Endometrial microvascular endothelial cells (primary cell): ENCODE results near the gene DLEC1. TPM values are rescaled to one million over a fixed set of nuclear protein-coding genes. Genes with fewer than 3 reads are reported as not detected.
"Not testable (repeated sequence)": the region's sequence is repeated elsewhere in the genome, so short reads cannot be mapped to it uniquely, and the experiment has no call there.

Source experiments
- in situ Hi-C: cut with HindIII; loops from 2 replicates; pipeline ENCODE4 v1.10.0; 2017; ENCODE audit warnings: low sequenced_read_pairs, low pct_unique_long_range_greater_than_20kb; ENCODE audit errors: inconsistent ontology term
- total RNA-seq: library from RNA; depleted of rRNA; stranded (reverse); fragments of >200 nt; gene quantifications from one replicate; pipeline ENCODE4 v1.2.3, GENCODE V29; 2015; ENCODE audit errors: inconsistent ontology term

DLEC1 gene
- total RNA-seq, 1 donor from 2014 or later: not detected

DNA sequence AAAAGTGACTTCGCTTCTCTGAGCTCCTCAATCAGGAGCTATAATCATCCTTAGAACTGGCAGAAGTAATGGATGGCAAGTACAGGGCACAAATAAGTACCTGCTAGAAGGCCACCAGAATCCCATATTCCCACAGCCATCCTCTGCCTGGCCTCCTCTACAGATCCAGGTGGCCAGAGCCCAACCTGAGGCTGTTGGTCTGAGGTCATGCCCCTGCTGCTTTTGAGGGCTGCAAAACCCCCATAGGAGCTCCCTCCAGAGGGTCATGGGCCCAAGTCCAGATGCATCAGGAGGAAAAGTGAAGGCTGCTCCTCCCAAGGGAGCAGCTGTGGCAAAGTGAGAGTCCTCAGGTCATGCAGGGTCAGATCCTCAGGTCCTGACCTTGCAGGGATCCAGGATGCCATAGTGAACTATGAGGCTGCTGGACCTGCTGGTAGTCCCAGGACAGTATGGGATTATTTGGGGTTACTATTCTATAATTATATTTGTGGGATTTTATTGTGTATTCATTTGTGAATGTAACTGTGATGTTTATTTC, 6.6 kb upstream of the DLEC1 start:
- in situ Hi-C loops: no loop called here

DNA sequence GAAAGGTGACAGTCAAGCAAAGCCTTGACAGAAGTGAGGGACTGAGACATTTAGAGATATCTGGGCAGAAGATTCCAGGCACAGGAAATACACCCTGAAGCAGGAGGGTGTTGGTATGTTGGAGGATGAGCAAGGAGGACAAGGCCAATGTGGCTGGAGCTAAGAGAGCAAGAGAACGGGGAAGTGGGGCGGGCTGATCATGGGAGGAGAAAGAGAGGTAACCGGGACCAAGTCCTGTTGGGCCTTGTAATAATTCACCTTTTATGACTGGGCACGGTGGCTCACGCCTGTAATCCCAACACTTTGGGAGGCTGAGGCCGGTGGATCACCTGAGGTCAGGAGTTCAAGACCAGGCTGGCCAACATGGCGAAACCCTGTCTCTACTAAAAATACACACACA, 5.4 kb upstream of the DLEC1 start:
- in situ Hi-C loops: not testable (repeated sequence)

DNA sequence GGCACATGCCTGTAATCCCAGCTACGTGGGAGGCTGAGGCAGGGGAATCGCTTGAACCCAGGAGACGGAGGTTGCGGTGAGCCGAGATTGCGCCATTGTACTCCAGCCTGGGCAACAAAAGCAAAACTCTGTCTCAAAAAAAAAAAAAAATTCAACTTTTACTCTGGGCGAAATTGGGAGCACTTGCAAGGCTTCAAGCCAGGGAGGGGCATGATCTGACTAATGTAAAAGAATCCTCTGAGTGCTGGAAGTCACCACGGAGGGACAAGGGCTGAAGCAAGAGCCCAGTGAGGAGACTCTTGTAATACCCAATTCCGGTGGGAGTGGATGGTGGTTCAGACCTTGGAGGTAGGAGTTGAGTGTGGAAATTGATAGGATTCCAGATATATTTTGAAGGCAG, 4.7 kb upstream of the DLEC1 start:
- in situ Hi-C loops: not testable (repeated sequence)

DNA sequence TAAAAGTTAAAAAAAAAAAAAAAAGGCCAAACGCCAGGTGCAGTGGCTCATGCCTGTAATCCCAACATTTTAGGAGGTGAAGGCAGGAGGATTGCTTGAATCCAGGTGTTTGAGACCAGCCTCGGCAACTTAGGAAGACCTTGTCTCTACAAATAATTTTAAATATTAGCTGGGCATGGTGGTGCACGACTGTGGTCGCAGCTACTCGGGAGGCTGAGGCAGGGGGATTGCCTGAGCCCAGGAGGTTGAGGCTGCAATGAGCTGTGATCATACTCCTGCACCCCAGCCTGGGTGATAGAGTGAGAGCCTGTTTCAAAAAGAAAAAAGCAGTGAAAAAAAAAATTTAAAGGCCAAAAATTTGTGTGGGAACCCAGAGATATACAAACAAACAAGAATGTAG, 2.7 kb upstream of the DLEC1 start:
- in situ Hi-C loops: no loop called here

DNA sequence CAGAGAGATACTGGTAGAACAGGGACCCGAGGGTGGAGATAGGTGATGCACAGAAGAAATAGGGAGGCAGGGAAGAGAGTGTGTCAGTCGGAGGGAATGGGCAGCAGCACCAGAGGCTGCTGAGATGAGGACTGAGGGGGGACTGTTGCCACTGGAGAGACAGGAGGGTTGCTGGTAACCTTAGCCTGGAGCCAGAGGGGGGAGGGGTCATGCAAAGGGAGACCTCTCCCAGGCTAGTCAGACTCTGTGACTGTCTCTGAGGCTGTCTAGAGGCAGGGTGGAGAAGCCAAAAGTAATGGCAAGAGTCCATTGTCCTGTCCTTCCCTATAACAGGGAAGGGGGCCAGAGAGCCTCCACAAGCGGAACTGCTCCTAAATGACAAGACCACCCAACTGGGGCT, 2.1 kb upstream of the DLEC1 start:
- in situ Hi-C loops: no loop called here

DNA sequence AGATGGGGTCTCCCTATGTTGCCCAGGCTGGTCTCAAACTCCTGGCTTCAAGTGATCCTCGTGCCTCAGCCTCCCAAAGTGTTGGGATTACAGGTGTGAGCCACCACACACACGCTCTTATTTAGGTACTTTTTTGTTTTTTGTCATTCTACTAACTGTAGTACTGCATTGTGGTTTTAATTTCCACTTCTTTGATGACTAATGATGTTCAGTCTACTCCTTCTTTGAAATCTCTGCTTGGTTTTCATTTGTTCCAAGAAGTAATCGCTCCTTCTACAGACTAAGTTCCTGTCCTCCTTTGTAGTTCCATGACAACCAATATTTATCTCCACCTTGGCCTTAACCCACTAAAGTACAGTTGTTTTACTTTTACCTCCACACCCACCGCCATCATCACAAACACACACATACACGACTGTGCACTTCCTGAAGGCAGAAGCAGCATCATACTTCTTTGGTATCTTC, 529 bp upstream of the DLEC1 start:
- in situ Hi-C loops: no loop called here

DNA sequence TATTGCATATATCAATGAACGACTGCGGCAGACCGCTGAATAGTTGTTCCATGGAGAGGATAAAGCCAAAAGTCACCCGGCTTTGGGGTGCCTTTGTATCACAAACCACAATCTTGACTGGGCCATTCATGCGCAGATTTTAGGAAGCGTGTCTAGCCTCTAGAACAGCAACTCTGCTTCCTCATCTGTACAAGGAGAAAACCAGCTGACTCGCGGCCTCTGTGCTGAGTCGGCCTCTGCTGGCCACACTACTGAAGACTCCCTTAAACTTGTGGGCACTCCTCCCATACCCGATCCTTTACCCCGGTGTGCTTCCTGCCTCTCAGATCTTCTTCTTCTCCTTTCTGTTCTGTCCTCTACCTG, 872 bp downstream of the DLEC1 start:
- in situ Hi-C loops: no loop called here

DNA sequence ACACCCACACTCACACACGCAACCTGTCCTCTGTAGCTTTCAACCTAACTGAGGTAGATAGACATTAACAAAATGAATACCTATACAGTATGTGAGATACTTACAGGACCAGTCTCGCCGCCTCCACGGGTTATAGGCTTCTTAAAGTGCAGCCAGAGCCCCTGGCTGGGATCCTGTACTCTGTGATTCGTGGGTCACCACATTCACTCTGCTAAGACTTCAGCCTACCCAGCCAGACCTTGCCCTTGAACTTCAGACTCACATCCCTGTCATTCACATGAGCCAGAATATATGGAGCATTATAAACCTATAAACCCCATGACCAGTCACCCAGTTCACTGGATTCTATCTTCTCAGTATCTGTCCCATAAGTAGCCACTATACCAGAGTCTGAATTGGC, 1.4 kb downstream of the DLEC1 start:
- in situ Hi-C loops: no loop called here

DNA sequence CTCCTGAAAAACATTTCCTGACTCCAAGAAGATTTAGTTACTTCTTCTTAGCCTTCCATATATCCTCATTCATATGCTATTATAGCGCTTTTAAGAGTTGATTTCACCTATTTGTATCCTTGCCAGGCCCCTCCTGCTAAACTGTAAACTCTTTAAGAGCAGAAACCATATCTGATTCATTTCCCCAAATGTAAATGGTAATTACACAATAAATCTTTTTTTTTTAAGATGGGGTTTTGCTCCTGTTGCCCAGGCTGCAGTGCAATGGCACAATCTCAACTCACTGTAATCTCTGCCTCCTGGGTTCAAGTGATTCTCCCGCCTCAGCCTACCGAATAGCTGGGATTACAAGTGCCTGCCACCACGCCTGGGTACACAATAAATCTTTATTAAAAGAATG, 4.5 kb downstream of the DLEC1 start:
- in situ Hi-C loops: no loop called here

DNA sequence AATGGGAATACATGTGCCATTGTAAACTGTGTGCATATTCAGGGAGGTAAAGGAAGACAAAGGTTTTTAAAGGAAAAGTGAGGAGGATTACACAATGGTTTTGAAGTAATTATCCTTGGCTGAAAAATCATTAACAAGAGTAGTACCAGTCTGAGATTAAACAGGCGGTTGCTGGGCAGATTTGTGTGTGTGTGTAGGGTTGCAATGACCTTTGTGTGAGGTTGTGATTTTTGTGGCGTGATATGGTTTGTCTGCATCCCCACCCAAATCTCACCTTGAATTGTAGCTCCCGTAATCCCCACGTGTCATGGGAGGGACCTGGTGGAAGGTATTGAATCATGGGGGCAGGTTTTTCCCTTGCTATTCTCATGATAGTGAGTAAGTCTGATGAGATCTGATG, 7.0 kb downstream of the DLEC1 start:
- in situ Hi-C loops: no loop called here

DNA sequence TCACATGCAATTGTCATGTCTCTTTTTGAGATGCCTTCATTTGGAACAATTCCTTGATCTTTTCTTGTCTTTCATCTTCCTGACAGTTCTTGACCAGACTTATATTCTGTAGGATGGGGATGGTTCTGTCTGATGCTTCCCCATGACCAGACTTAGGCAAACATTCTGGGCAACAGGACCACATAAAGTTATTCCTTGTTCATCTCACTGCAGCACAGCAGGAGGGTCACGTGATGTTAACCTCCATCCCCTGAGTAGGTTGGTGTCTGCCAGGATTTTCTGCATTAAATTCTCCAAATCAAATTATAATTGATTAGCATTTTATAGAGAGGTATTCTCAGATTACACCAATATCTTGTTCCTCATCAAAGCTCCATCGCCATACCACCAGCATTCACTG, 7.8 kb downstream of the DLEC1 start:
- in situ Hi-C loops: no loop called here

DNA sequence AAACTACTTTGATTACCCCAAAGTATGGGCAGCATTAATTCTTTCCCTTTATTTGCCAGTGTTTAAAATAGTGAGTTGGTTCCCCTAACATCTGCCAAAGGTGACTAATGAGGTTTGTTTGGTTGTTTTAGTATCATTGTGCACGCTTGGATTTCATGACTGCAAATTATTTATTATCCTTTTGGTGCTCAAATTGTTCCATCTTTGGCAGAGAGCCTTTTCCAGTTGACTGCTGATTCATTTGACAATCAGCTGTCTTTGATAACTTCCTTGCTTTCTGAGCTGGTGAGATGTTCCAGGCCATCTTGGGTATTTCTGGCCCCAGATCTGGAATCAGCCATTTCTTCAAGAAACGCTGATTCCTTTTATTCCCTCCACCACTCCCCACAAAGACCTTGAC, 8.9 kb downstream of the DLEC1 start:
- in situ Hi-C loops: no loop called here

DNA sequence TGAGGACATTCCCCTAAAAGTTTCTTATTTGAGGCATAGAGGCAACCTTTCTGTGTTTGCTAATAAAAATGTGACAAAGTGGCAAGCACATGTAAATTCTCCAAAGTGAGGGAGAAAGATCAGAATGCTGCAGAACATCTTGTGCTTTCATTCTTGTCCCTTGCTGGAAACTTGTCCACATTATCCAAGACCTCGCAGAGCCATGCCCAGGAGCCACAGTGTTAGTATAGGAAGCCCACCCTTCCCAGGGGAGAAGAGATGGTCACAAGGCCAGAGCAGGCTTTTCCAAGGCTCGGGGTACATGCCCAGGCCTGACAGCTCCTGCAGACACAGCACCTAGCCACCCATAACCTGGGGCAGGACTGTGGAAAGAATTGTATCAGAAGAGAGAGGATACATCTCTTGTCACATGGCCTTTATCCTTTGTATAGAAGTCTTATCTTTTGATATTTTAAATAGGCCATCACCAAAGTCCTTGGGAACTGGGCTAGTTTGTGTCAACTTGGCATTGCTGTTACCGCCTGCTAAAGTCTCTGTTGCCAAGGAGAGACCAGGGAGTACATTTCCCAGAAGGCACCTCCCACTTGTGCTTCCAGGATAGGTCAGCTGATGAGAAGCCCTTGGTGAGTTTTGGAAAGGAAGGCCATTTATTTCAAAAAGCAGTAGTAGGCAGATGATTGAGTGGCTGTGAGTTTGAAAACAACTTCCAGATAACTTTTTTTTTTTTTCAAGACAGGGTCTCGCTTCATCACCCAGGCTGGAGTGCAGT, 10.5 kb downstream of the DLEC1 start:
- in situ Hi-C loops: no loop called here

DNA sequence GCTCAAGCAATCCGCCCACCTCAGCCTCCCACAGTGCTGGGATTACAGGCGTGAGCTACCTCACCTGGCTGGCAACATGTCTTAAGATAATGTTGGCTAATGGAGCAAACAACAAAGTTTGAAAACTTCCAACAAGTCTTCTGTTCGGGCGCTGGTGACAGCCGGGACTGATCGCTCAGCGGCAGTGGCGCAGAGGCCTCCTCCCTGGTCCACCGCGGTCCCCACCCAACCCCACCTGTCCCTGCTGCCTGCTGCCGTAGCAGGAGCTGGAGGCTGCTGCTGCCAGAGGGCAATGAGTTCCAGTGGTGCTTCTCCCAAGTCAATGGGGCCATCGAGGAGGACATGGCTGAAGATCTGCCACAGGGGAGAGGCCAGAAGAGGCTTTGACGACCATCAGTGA, 12.1 kb downstream of the DLEC1 start:
- in situ Hi-C loops: no loop called here

DNA sequence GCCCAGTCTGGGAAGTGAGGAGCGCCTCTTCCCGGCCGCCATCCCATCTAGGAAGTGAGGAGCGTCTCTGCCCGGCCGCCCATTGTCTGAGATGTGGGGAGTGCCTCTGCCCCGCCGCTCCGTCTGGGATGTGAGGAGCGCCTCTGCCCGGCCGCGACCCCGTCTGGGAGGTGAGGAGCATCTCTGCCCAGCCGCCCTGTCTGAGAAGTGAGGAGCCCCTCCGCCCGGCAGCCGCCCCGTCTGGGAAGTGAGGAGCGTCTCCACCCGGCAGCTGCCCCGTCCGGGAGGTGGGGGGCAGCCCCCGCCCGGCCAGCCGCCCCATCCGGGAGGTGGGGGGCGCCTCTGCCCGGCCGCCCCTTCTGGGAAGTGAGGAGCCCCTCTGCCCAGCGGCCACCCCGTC, 14.3 kb downstream of the DLEC1 start:
- in situ Hi-C loops: not testable (repeated sequence)

DNA sequence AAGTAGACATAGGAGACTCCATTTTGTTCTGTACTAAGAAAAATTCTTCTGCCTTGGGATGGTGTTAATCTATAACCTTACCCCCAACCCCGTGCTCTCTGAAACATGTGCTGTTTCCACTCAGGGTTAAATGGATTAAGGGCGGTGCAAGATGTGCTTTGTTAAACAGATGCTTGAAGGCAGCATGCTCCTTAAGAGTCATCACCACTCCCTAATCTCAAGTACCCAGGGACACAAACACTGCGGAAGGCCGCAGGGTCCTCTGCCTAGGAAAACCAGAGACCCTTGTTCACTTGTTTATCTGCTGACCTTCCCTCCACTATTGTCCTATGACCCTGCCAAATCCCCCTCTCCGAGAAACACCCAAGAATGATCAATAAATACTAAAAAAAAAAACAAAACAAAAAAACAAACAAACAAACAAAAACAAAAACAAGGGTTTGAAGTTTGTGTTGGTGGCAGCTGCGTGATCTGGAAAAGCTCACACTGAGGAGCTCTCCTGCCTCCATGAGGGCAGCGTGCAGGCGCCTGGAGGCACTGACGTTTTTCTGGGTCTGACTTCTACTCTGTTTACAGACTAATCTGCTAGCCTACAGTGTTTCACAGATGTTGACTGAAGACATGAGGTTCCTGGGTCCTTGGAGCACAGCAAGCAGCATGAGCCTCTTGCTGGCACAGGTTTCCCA, 14.9 kb downstream of the DLEC1 start:
- in situ Hi-C loops: not testable (repeated sequence)

DNA sequence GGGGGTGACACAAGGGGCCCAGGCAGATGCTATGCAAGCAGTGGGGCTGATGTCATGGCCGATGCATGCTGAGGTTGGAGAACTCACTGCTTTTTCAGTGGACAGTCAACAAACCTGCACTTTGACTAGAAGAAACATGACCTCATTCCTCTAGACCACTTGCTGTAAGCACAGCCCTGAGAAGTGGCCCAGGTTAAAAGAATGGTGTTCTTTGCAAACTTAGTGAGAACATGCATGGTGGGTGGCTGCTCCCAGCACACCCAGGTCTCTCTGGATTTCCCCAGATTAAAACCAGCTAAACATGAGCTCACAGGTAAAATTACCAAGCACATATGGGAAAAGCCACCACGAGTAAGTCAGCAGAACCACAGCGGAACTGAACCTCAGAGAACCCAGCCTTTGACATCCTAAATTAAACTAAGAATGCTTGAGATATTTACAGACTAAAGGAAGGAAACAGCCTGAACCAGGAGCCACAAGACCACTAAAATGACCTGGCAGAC, 15.5 kb downstream of the DLEC1 start:
- in situ Hi-C loops: no loop called here

DNA sequence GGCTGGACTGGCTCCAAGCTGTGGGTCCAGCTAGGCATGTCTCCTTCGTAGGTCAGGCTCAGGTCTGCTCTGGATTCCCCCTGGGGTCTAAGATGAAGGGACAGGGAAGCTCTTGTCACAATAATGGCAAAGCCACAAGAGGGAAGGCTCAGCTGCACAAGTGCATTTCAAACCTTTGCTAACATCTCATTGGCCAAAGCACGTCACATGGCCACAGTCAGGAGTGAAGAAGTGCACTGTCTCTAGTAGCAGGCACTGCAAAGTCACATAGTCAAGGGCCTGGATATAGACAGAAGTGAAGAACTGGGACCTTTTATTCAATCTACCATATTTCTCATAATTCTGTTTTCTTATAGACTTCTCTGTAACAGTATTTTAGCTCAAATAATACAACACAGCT, 20.1 kb downstream of the DLEC1 start:
- in situ Hi-C loops: no loop called here

DNA sequence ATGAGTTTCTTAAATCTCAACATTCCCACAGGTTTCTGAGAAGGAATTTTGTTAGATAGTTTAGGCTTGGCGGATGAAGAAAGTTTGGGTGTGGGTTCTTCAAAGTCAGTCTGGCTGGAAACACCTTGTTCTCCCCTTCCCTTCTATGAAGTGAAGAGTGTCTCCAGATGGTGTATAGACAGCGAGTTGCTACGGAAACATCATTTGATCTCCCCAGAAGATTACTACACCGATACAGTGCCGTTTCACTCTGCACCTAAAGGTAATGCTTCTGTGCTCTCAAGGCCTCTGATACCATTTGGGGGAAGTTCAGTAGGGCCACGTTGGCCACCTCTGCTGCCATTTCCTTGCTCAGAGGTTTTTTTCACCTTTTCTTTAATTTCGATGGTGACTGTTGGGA, 20.6 kb downstream of the DLEC1 start:
- in situ Hi-C loops: no loop called here

DNA sequence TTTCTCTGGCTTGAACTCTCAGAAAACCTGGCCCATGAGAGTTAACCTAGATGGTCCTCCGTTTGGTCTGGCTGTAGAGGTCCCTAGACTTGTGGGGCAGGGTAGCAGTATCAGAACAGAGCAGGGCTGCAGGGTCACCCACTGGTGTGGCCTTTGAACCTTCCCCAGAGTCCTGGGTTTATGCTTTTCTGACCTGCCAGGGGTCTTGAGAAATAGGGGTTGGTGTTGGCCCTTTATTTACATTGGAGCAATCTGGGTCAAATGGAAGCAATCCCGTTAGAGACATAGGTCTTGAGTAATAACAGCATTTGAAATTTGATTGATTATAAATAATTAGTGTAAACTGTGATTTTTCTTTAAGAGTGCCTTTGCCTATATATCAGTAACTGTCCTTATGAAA, 23.8 kb downstream of the DLEC1 start:
- in situ Hi-C loops: no loop called here
